HTERT RPE-1 (cell line): ENCODE data around the gene THRAP3.
"Not testable (repeated sequence)": the region's sequence is repeated elsewhere in the genome, so short reads cannot be mapped to it uniquely, and the experiment has no call there.

Experiments used
- in situ Hi-C: fragments of 300-500 bp; cut with MboI; formaldehyde crosslinking; loops from 4 replicates; pipeline ENCODE4 v1.14.3; 2020; ENCODE audit warnings: low sequenced_read_pairs

Gene THRAP3

GRCh38 chr1:36206323-36206858 lies 17.9 kb upstream of the THRAP3 start:
- in situ Hi-C loops, result no loop called here

- in situ Hi-C loops, result no loop called here
These were observed 16.9 kb upstream of the THRAP3 start for GRCh38 chr1:36207339-36207738.

GRCh38 chr1:36208978-36209703 lies 15.1 kb upstream of the THRAP3 start:
- in situ Hi-C loops, result no loop called here

GRCh38 chr1:36211307-36211706 lies 12.9 kb upstream of the THRAP3 start:
- in situ Hi-C loops, result no loop called here

GRCh38 chr1:36211841-36212240 lies 12.4 kb upstream of the THRAP3 start:
- in situ Hi-C loops, result no loop called here

- in situ Hi-C loops, result no loop called here
These were observed 11.5 kb upstream of the THRAP3 start for GRCh38 chr1:36212782-36213181.

- in situ Hi-C loops, result no loop called here
These were observed 6.6 kb upstream of the THRAP3 start for GRCh38 chr1:36217670-36218069.

- in situ Hi-C loops, result not testable (repeated sequence)
These were observed 2.3 kb upstream of the THRAP3 start for GRCh38 chr1:36221901-36222300.

- in situ Hi-C loops, result no loop called here
These were observed 1.5 kb upstream of the THRAP3 start for GRCh38 chr1:36222481-36223380.

GRCh38 chr1:36223381-36223995 lies 755 bp upstream of the THRAP3 start:
- in situ Hi-C loops, result no loop called here

- in situ Hi-C loops, result no loop called here
These were observed 467 bp downstream of the THRAP3 start for GRCh38 chr1:36224537-36225282.

GRCh38 chr1:36225283-36225899 lies 1.1 kb downstream of the THRAP3 start:
- in situ Hi-C loops, result no loop called here

GRCh38 chr1:36230279-36230678 lies 6.0 kb downstream of the THRAP3 start:
- in situ Hi-C loops, result not testable (repeated sequence)

GRCh38 chr1:36231191-36231590 lies 6.9 kb downstream of the THRAP3 start:
- in situ Hi-C loops, result no loop called here

GRCh38 chr1:36232212-36233095 lies 8.2 kb downstream of the THRAP3 start:
- in situ Hi-C loops, result no loop called here

GRCh38 chr1:36236302-36236701 lies 12.1 kb downstream of the THRAP3 start:
- in situ Hi-C loops, result no loop called here

- in situ Hi-C loops, result no loop called here
These were observed 14.2 kb downstream of the THRAP3 start for GRCh38 chr1:36238433-36238832.

- in situ Hi-C loops, result no loop called here
These were observed 15.8 kb downstream of the THRAP3 start for GRCh38 chr1:36239941-36240637.

GRCh38 chr1:36247538-36247937 lies 23.3 kb downstream of the THRAP3 start:
- in situ Hi-C loops, result no loop called here
